Endodermal cell (in vitro differentiated cells): Measurements from ENCODE around the gene LRPAP1. TPM values are rescaled to one million over a fixed set of nuclear protein-coding genes. Genes with fewer than 3 reads are reported as not detected.

ENCODE experiments used
- DNase-seq: peaks from one replicate; pipeline ENCODE4 v3.0.0-alpha.2; 2017
- H3K27ac ChIP-seq: 2 replicates; pipeline ENCODE4 v1.5.1; 2013; ENCODE audit warnings: mild to moderate bottlenecking, low read depth, low read length, moderate library complexity
- H3K27me3 ChIP-seq: 2 replicates; pipeline ENCODE4 v1.6.1; 2013; ENCODE audit warnings: mild to moderate bottlenecking, low read length, moderate library complexity; ENCODE audit not compliant: insufficient read depth, control insufficient read depth, poor library complexity, severe bottlenecking
- H3K36me3 ChIP-seq: 2 replicates; pipeline ENCODE4 v1.7.0; 2013; ENCODE audit warnings: mild to moderate bottlenecking, low read length, moderate library complexity; ENCODE audit not compliant: control insufficient read depth, insufficient read depth
- H3K4me1 ChIP-seq: one replicate; pipeline ENCODE4 v1.7.0; 2013; ENCODE audit warnings: low read length; ENCODE audit not compliant: control insufficient read depth, insufficient read depth
- H3K4me3 ChIP-seq: 2 replicates; pipeline ENCODE4 v1.5.1; 2013; ENCODE audit warnings: mild to moderate bottlenecking, low read length, moderate library complexity
- H3K9ac ChIP-seq: 2 replicates; pipeline ENCODE4 v1.6.1; 2013; ENCODE audit warnings: mild to moderate bottlenecking, low read length, moderate library complexity; ENCODE audit not compliant: poor library complexity, severe bottlenecking; ENCODE audit errors: extremely low read depth
- H3K9me3 ChIP-seq: 2 replicates; pipeline ENCODE4 v1.6.1; 2013; ENCODE audit warnings: mild to moderate bottlenecking, low read length, moderate library complexity; ENCODE audit not compliant: control insufficient read depth
- H3K27ac Mint-ChIP-seq: 2 replicates; pipeline ENCODE4 v1.8.0; 2020; ENCODE audit warnings: mixed read lengths
- H3K27me3 Mint-ChIP-seq: 2 replicates; pipeline ENCODE4 v1.8.0; 2021; ENCODE audit warnings: mild to moderate bottlenecking, mixed read lengths; ENCODE audit not compliant: insufficient read depth
- H3K36me3 Mint-ChIP-seq: 2 replicates; pipeline ENCODE4 v1.8.0; 2020; ENCODE audit warnings: low read depth, mixed read lengths
- H3K4me1 Mint-ChIP-seq: 2 replicates; pipeline ENCODE4 v1.8.0; 2020; ENCODE audit warnings: mixed read lengths
- H3K4me3 Mint-ChIP-seq: 2 replicates; pipeline ENCODE4 v1.8.0; 2020; ENCODE audit warnings: mild to moderate bottlenecking, moderate library complexity, mixed read lengths
- H3K9me3 Mint-ChIP-seq: 2 replicates; pipeline ENCODE4 v1.8.0; 2020; ENCODE audit warnings: mild to moderate bottlenecking, mixed read lengths
- CTCF ChIP-seq: fragments of 200-600 bp; sonication (generic); conservative IDR thresholded peaks from 2 replicates; pipeline ENCODE4 v1.5.0; 2021; ENCODE audit warnings: antibody characterized with exemption, mild to moderate bottlenecking
- WGBS, 2 experiments: methylation state at CpG; one replicate each; pipeline versions ENCODE4 v1.1.5 to v1.1.7; 2013; ENCODE audit warnings: missing lambda C conversion rate in 2 of 2, mixed read lengths in 1 of 2; ENCODE audit not compliant: insufficient coverage in 1 of 2, insufficient read length in 1 of 2; 5-methylcytosine and 5-hydroxymethylcytosine counted together
- total RNA-seq, 2 donors: library from RNA; stranded (reverse); fragmentation: NEBNext Ultra II Directional in 1 of 2; extraction: Animal tissue kit (Norgen Biotek cat#: 25700) in 1 of 2; gene quantifications; 2 replicates in 1 of 2; 3 replicates in 1 of 2; pipeline ENCODE4 v1.2.1, GENCODE V29; 2021

LRPAP1 gene
- total RNA-seq, 2 donors from 2014 or later, result 111 to 129 TPM

GRCh38 chr4:3476341-3476747 is 55.9 kb downstream of the LRPAP1 start:
- Mint-ChIP-seq H3K4me3 (no peak overlapping the region), H3K9me3 (no peaks in the 10 kb centered on the region), H3K27ac (no peak overlapping the region), H3K36me3 (no peaks in the 10 kb centered on the region), H3K4me1 (peaks cover 7% of the 10 kb centered on the region), H3K27me3 (peaks cover 25% of the 10 kb centered on the region)
- no peaks in the 10 kb centered on the region for H3K4me1 ChIP-seq
- 91 to 98% methylated on average over 12 to 22 of the region's 22 CpGs for WGBS, 2 experiments
- TF ChIP-seq CTCF, result no peak
- H3K27ac ChIP-seq, result no peak overlapping the region
- no peaks in the 10 kb centered on the region for H3K9me3 ChIP-seq
- H3K4me3 ChIP-seq, result no peak overlapping the region
- H3K36me3 ChIP-seq, result no peaks in the 10 kb centered on the region
- no peak for DNase-seq
- peaks cover 5% of the 10 kb centered on the region for H3K27me3 ChIP-seq
- no peak overlapping the region for H3K9ac ChIP-seq

GRCh38 chr4:3475713-3476260 is 56.4 kb downstream of the LRPAP1 start:
- Mint-ChIP-seq H3K27me3 (peaks cover 28% of the 10 kb centered on the region), H3K36me3 (no peaks in the 10 kb centered on the region), H3K4me1 (peaks cover 2% of the 10 kb centered on the region), H3K9me3 (no peaks in the 10 kb centered on the region), H3K27ac (no peak overlapping the region), H3K4me3 (no peak overlapping the region)
- Histone ChIP-seq H3K9me3 (no peaks in the 10 kb centered on the region), H3K4me1 (no peaks in the 10 kb centered on the region), H3K9ac (no peak overlapping the region), H3K36me3 (no peaks in the 10 kb centered on the region), H3K27me3 (peaks cover 5% of the 10 kb centered on the region), H3K27ac (no peak overlapping the region), H3K4me3 (no peak overlapping the region)
- no peak for TF ChIP-seq CTCF
- 89 to 90% methylated on average over 5 to 22 of the region's 22 CpGs for WGBS, 2 experiments
- no peak for DNase-seq

GRCh38 chr4:3475041-3475712 is 57.0 kb downstream of the LRPAP1 start:
- no peak for TF ChIP-seq CTCF
- Mint-ChIP-seq H3K36me3 (no peaks in the 10 kb centered on the region), H3K27ac (no peak overlapping the region), H3K9me3 (no peaks in the 10 kb centered on the region), H3K4me3 (no peak overlapping the region), H3K4me1 (no peaks in the 10 kb centered on the region), H3K27me3 (peaks cover 29% of the 10 kb centered on the region)
- H3K27ac ChIP-seq, result no peak overlapping the region
- no peaks in the 10 kb centered on the region for H3K36me3 ChIP-seq
- WGBS, 2 experiments, result 92 to 97% methylated on average over 7 to 15 of the region's 15 CpGs
- H3K4me3 ChIP-seq, result no peak overlapping the region
- DNase-seq, result no peak
- no peaks in the 10 kb centered on the region for H3K9me3 ChIP-seq
- peaks cover 5% of the 10 kb centered on the region for H3K27me3 ChIP-seq
- H3K4me1 ChIP-seq, result no peaks in the 10 kb centered on the region
- no peak overlapping the region for H3K9ac ChIP-seq
